Mesenchymal stem cell (in vitro differentiated cells and primary cell): ENCODE data around the gene PPP6R2.

ENCODE experiments used
- DNase-seq: peaks from one replicate; pipeline ENCODE4 v3.0.0-alpha.2; 2013
- H2AFZ ChIP-seq: one replicate; pipeline ENCODE4 v1.6.1; 2013; ENCODE audit warnings: low read depth, mild to moderate bottlenecking, control low read depth, inconsistent platforms, low read length, moderate library complexity
- H2AK5ac ChIP-seq: 2 replicates; pipeline ENCODE4 v1.6.1; 2013; ENCODE audit warnings: low read length, moderate library complexity, mild to moderate bottlenecking, inconsistent platforms; ENCODE audit not compliant: severe bottlenecking
- H2BK120ac ChIP-seq: one replicate; pipeline ENCODE4 v1.6.1; 2013; ENCODE audit warnings: low read depth, mild to moderate bottlenecking, inconsistent platforms, low read length, moderate library complexity
- H2BK12ac ChIP-seq, 2 experiments: one replicate each; pipeline ENCODE4 v1.6.1; 2013; ENCODE audit warnings: inconsistent platforms in 2 of 2, low read length in 2 of 2, mild to moderate bottlenecking in 2 of 2, moderate library complexity in 2 of 2, control low read depth in 1 of 2
- H2BK15ac ChIP-seq: one replicate; pipeline ENCODE4 v1.6.1; 2013; ENCODE audit warnings: mild to moderate bottlenecking, low read depth, inconsistent platforms; ENCODE audit not compliant: poor library complexity, severe bottlenecking
- H2BK5ac ChIP-seq: 2 replicates; pipeline ENCODE4 v1.6.1; 2013; ENCODE audit warnings: low read depth, mild to moderate bottlenecking, low read length, control low read depth, inconsistent platforms; ENCODE audit not compliant: poor library complexity, severe bottlenecking
- H3K14ac ChIP-seq, 2 experiments: one replicate each; pipeline ENCODE4 v1.6.1; 2013; ENCODE audit warnings: inconsistent platforms in 2 of 2, low read length in 2 of 2, control low read depth in 1 of 2, mild to moderate bottlenecking in 1 of 2, moderate library complexity in 1 of 2
- H3K18ac ChIP-seq, 2 experiments: one replicate each; pipeline ENCODE4 v1.6.1; 2013; ENCODE audit warnings: inconsistent platforms in 2 of 2, low read length in 2 of 2, control low read depth in 1 of 2, low read depth in 1 of 2, mild to moderate bottlenecking in 1 of 2
- H3K23ac ChIP-seq, 2 experiments: one replicate each; pipeline ENCODE4 v1.6.1; 2013; ENCODE audit warnings: inconsistent platforms in 2 of 2, low read length in 2 of 2, mild to moderate bottlenecking in 2 of 2, moderate library complexity in 2 of 2, control low read depth in 1 of 2
- H3K27ac ChIP-seq: 2 replicates; pipeline ENCODE4 v1.5.1; 2013; ENCODE audit warnings: mild to moderate bottlenecking, moderate library complexity, low read length, control low read depth, inconsistent platforms; ENCODE audit not compliant: poor library complexity, severe bottlenecking
- H3K27me3 ChIP-seq, 2 experiments: 2 replicates each; pipeline versions ENCODE4 v1.6.1 to v1.7.0; 2013; ENCODE audit warnings: low read length in 2 of 2, mild to moderate bottlenecking in 2 of 2, moderate library complexity in 2 of 2, control low read depth in 1 of 2, inconsistent platforms in 1 of 2; ENCODE audit not compliant: control insufficient read depth in 1 of 2, insufficient read depth in 1 of 2
- H3K36me3 ChIP-seq, 2 experiments: 2 replicates each; pipeline versions ENCODE4 v1.6.1 to v1.7.0; 2013; ENCODE audit warnings: low read length in 2 of 2, control low read depth in 1 of 2, inconsistent platforms in 1 of 2, low read depth in 1 of 2, mild to moderate bottlenecking in 1 of 2; ENCODE audit not compliant: insufficient read depth in 2 of 2, control insufficient read depth in 1 of 2
- H3K4ac ChIP-seq, 2 experiments: one replicate each; pipeline ENCODE4 v1.6.1; 2013; ENCODE audit warnings: inconsistent platforms in 2 of 2, low read length in 2 of 2, mild to moderate bottlenecking in 2 of 2, moderate library complexity in 2 of 2, control low read depth in 1 of 2, low read depth in 1 of 2
- H3K4me1 ChIP-seq: 2 replicates; pipeline ENCODE4 v1.6.1; 2013; ENCODE audit warnings: low read depth, low read length, control low read depth; ENCODE audit not compliant: control insufficient read depth, insufficient read depth
- H3K4me2 ChIP-seq: 2 replicates; pipeline ENCODE4 v1.6.1; 2013; ENCODE audit warnings: low read length, mild to moderate bottlenecking, inconsistent platforms; ENCODE audit not compliant: poor library complexity, severe bottlenecking
- H3K4me3 ChIP-seq, 2 experiments: 2 replicates each; pipeline versions ENCODE4 v1.5.1 to v1.7.0; 2013; ENCODE audit warnings: low read length in 2 of 2, mild to moderate bottlenecking in 2 of 2, control low read depth in 1 of 2, low read depth in 1 of 2; ENCODE audit not compliant: insufficient read depth in 1 of 2
- H3K79me1 ChIP-seq: replicated peaks from 2 replicates; pipeline ENCODE4 v1.6.1; 2013; ENCODE audit warnings: mild to moderate bottlenecking, control low read depth, low read length, inconsistent platforms; ENCODE audit not compliant: poor library complexity, severe bottlenecking
- H3K9ac ChIP-seq: 2 replicates; pipeline ENCODE4 v1.7.0; 2013; ENCODE audit warnings: mild to moderate bottlenecking, low read length, moderate library complexity
- H3K9me3 ChIP-seq: 2 replicates; pipeline ENCODE4 v1.7.0; 2013; ENCODE audit warnings: mild to moderate bottlenecking, low read length; ENCODE audit not compliant: control insufficient read depth
- H4K8ac ChIP-seq: one replicate; pipeline ENCODE4 v1.6.1; 2013; ENCODE audit warnings: inconsistent platforms, mild to moderate bottlenecking, low read length, moderate library complexity
- H4K91ac ChIP-seq: one replicate; pipeline ENCODE4 v1.6.1; 2013; ENCODE audit warnings: mild to moderate bottlenecking, low read length, inconsistent platforms
- WGBS: methylation state at CpG from one replicate; pipeline ENCODE4 v1.1.7; 2013; ENCODE audit warnings: mixed read lengths; 5-methylcytosine and 5-hydroxymethylcytosine counted together

PPP6R2 gene

GRCh38 chr22:50417411-50418210, 74.5 kb downstream of the PPP6R2 start:
- DNase-seq: no peak
- Histone ChIP-seq H3K4ac (no peak overlapping the region), H2AK5ac (peak overlapping the region; percentile 24), H2BK15ac (no peak overlapping the region), H3K79me1 (peaks cover 35% of the 10 kb centered on the region), H2BK5ac (no peak overlapping the region), H2AFZ (no peak overlapping the region), H3K4me1 (peaks cover 6% of the 10 kb centered on the region), H3K18ac (no peak overlapping the region), H2BK12ac (no peak overlapping the region), H3K27ac (peak overlapping the region; percentile 46), H3K9ac (no peak overlapping the region), H4K91ac (no peak overlapping the region), H4K8ac (no peak overlapping the region), H3K27me3 (no peaks in the 10 kb centered on the region), H3K4me2 (no peak overlapping the region), H3K14ac (no peak overlapping the region), H2BK120ac (no peak overlapping the region), H3K9me3 (no peaks in the 10 kb centered on the region), H3K4me3 (no peak overlapping the region), H3K23ac (no peak overlapping the region), H3K36me3 (peaks cover 74 to 87% of the 10 kb centered on the region in 2 experiments)
- 90% methylated on average over 13 of the region's 13 CpGs for WGBS

DNA sequence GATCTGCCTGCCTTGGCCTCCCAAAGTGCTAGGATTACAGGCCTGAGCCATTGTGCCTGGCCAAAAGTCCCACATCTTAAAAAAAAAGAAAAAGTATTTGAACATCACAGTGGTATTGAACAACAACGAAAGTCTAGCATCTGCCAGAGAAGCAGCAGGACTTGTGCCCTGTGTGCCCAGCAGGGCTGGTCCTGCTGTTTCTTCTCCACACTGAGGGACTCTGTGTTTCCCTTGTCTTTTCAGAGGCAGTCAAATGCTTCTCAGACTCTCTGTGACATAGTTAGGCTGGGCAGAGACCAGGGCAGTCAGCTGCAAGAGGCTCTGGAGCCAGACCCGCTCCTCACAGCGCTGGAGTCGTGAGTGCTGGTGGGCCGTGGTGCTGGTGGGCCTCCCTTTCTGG, 75.5 kb downstream of the PPP6R2 start:
- H2AK5ac ChIP-seq: no peak overlapping the region
- no peak overlapping the region for H4K8ac ChIP-seq
- no peak overlapping the region for H3K4me3 ChIP-seq
- H3K23ac ChIP-seq: no peak overlapping the region
- H3K14ac ChIP-seq: no peak overlapping the region
- no peak for DNase-seq
- H2BK12ac ChIP-seq: no peak overlapping the region
- no peak overlapping the region for H2BK120ac ChIP-seq
- H3K9ac ChIP-seq: no peak overlapping the region
- peaks cover 83 to 96% of the 10 kb centered on the region in 2 experiments for H3K36me3 ChIP-seq
- no peak overlapping the region for H2AFZ ChIP-seq
- H3K27me3 ChIP-seq: no peaks in the 10 kb centered on the region
- peaks cover 42% of the 10 kb centered on the region for H3K79me1 ChIP-seq
- H3K27ac ChIP-seq: no peak overlapping the region
- H2BK15ac ChIP-seq: no peak overlapping the region
- no peak overlapping the region for H3K18ac ChIP-seq
- H3K4me2 ChIP-seq: no peak overlapping the region
- H3K9me3 ChIP-seq: no peaks in the 10 kb centered on the region
- H3K4ac ChIP-seq: no peak overlapping the region
- no peak overlapping the region for H2BK5ac ChIP-seq
- peaks cover 6% of the 10 kb centered on the region for H3K4me1 ChIP-seq
- H4K91ac ChIP-seq: no peak overlapping the region
- WGBS: 98% methylated on average over 5 of the region's 5 CpGs

DNA sequence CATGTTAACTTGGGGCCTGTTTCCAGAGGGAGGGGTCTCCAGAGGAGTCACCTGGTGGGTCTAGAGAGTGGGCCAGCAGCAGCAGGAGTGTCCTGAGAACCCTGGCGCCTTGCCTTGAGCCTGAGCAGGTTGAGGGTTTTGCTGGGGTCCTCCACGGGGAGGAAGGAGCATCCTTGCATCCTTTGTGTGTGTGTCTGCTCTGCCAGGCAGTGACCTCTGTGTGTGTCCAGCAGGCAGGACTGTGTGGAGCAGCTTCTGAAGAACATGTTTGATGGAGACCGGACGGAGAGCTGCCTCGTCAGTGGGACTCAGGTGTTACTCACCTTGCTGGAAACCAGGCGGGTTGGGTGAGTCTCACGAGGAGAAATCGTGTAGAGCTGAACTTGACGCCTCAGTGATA, 76.0 kb downstream of the PPP6R2 start:
- Histone ChIP-seq H2BK120ac (no peak overlapping the region), H2AK5ac (no peak overlapping the region), H3K18ac (no peak overlapping the region), H2BK15ac (no peak overlapping the region), H3K9me3 (no peaks in the 10 kb centered on the region), H3K27me3 (no peaks in the 10 kb centered on the region), H3K27ac (no peak overlapping the region), H3K4ac (no peak overlapping the region), H3K14ac (no peak overlapping the region), H3K36me3 (peaks cover 83 to 97% of the 10 kb centered on the region in 2 experiments), H3K79me1 (peaks cover 39% of the 10 kb centered on the region), H3K4me3 (no peak overlapping the region), H3K4me1 (peaks cover 6% of the 10 kb centered on the region), H2BK12ac (no peak overlapping the region), H4K91ac (no peak overlapping the region), H2AFZ (no peak overlapping the region), H3K23ac (no peak overlapping the region), H3K4me2 (no peak overlapping the region), H4K8ac (no peak overlapping the region), H2BK5ac (no peak overlapping the region), H3K9ac (no peak overlapping the region)
- 93% methylated on average over 9 of the region's 9 CpGs for WGBS
- DNase-seq: no peak

DNA sequence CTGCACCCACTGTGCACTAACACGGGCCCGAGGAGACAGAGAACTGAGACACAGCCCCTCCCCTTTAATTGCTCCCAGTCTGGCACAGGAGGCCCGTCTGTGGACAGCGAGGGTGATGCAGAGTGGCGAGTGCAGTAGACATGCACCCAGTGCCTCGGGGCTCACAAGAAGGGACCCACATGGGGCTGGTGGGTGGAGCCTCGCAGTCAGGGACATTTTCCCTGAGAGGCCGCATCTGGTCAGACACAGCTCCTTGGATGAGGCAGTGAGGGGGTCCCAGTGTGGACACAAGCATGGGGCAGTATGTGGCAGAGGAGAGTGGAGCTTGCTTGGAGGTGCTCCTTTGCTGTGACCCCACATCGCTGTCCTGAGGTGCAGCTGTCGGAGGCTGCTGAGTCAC, 76.9 kb downstream of the PPP6R2 start:
- peaks cover 77 to 96% of the 10 kb centered on the region in 2 experiments for H3K36me3 ChIP-seq
- H2BK120ac ChIP-seq: no peak overlapping the region
- H3K4me1 ChIP-seq: peaks cover 6% of the 10 kb centered on the region
- no peak overlapping the region for H2BK12ac ChIP-seq
- no peak overlapping the region for H2BK5ac ChIP-seq
- no peak overlapping the region for H3K23ac ChIP-seq
- no peak for DNase-seq
- no peaks in the 10 kb centered on the region for H3K27me3 ChIP-seq
- no peak overlapping the region for H3K27ac ChIP-seq
- WGBS: 96% methylated on average over 10 of the region's 10 CpGs
- no peak overlapping the region for H2AK5ac ChIP-seq
- H2BK15ac ChIP-seq: no peak overlapping the region
- no peak overlapping the region for H4K8ac ChIP-seq
- no peak overlapping the region for H3K4me2 ChIP-seq
- no peak overlapping the region for H2AFZ ChIP-seq
- no peak overlapping the region for H3K14ac ChIP-seq
- H3K4ac ChIP-seq: no peak overlapping the region
- no peak overlapping the region for H3K4me3 ChIP-seq
- H4K91ac ChIP-seq: no peak overlapping the region
- no peaks in the 10 kb centered on the region for H3K9me3 ChIP-seq
- no peak overlapping the region for H3K18ac ChIP-seq
- H3K79me1 ChIP-seq: peaks cover 34% of the 10 kb centered on the region
- no peak overlapping the region for H3K9ac ChIP-seq
